Peyer's patch (tissue), 4 donors: ENCODE data around the gene ADM5. TPM values are rescaled to one million over a fixed set of nuclear protein-coding genes. Genes with fewer than 3 reads are reported as not detected.

Source experiments
- DNase-seq, 3 donors: peaks; one replicate each; pipeline ENCODE4 v3.0.0-alpha.2; 2017 to 2019
- H3K27ac ChIP-seq, 4 donors: fragments of 200-600 bp; sonication (generic); one replicate each; pipeline ENCODE4 v1.5.1; 2016 to 2019
- H3K27me3 ChIP-seq, 2 donors: fragments of 200-600 bp; sonication (generic); one replicate each; pipeline ENCODE4 v1.5.1; 2019
- H3K36me3 ChIP-seq, 3 donors: fragments of 200-600 bp; sonication (generic); one replicate each; pipeline ENCODE4 v1.5.1; 2016 to 2019
- H3K4me1 ChIP-seq, 4 donors: fragments of 200-600 bp; sonication (generic); one replicate each; pipeline ENCODE4 v1.5.1; 2016 to 2019
- H3K4me3 ChIP-seq, 4 donors: fragments of 200-600 bp; sonication (generic); 1 replicate in 3 of 4; 2 replicates in 1 of 4; pipeline ENCODE4 v1.5.1; 2016 to 2019; ENCODE audit warnings: mild to moderate bottlenecking in 1 of 4
- H3K9me3 ChIP-seq, 4 donors: fragments of 200-600 bp; sonication (generic); one replicate each; pipeline ENCODE4 v1.5.1; 2016 to 2019; ENCODE audit warnings: mild to moderate bottlenecking in 1 of 4
- POLR2A ChIP-seq, 2 donors: fragments of 450-650 bp; IDR thresholded peaks; one replicate each; pipeline ENCODE4 v1.5.1; 2017; ENCODE audit warnings: antibody characterized with exemption in 2 of 2, mild to moderate bottlenecking in 2 of 2, moderate library complexity in 2 of 2
- total RNA-seq, 4 donors: library from RNA; depleted of rRNA; stranded (reverse); fragments of >200 nt; gene quantifications; one replicate each; pipeline ENCODE4 v1.1.0, GENCODE V29; 2016
- TF ChIP-seq, protein P1 (sequence below), 6 experiments: fragments of 450-650 bp in 4 of 6; fragments of 200-600 bp in 2 of 6; sonication (generic) in 1 of 6; IDR thresholded peaks; one replicate each; pipeline ENCODE4 v1.5.1; 2017 to 2019; ENCODE audit warnings: antibody characterized with exemption in 6 of 6, mild to moderate bottlenecking in 3 of 6, moderate library complexity in 1 of 6

ADM5 gene
- total RNA-seq, 4 donors from 2014 or later, result 4.4 to 9.1 TPM; not detected in 2

DNA sequence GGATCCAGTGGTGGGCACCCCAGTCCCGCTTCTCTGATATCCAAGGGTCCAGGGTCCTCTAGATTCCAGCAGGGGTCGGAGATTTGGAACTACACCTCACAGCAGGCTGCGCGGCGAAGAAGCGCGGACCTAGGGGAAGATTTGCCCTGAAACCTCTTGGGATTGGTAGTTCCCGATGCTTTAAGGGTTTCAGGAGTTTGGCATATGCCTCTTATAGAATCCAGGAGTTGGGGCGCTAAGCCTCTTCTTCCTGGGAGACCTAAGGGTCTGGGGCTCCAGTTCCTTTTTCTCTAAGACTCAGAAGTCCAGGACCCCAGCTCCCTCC, 23.3 kb upstream of the ADM5 start:
- Histone ChIP-seq H3K9me3 (no peaks in the 10 kb centered on the region), H3K27me3 (no peaks in the 10 kb centered on the region), H3K4me3 (peak overlapping the region; percentile 64 to 98 (median 84)), H3K27ac (peak overlapping the region; percentile 80 to 97 (median 92)), H3K4me1 (peaks cover 0 to 23% (median 16%) of the 10 kb centered on the region in 4 donors), H3K36me3 (peaks cover 0 to 21% (median 0%) of the 10 kb centered on the region in 3 donors)
- TF ChIP-seq, protein P1, sequence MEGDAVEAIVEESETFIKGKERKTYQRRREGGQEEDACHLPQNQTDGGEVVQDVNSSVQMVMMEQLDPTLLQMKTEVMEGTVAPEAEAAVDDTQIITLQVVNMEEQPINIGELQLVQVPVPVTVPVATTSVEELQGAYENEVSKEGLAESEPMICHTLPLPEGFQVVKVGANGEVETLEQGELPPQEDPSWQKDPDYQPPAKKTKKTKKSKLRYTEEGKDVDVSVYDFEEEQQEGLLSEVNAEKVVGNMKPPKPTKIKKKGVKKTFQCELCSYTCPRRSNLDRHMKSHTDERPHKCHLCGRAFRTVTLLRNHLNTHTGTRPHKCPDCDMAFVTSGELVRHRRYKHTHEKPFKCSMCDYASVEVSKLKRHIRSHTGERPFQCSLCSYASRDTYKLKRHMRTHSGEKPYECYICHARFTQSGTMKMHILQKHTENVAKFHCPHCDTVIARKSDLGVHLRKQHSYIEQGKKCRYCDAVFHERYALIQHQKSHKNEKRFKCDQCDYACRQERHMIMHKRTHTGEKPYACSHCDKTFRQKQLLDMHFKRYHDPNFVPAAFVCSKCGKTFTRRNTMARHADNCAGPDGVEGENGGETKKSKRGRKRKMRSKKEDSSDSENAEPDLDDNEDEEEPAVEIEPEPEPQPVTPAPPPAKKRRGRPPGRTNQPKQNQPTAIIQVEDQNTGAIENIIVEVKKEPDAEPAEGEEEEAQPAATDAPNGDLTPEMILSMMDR (IDR thresholded peaks at IDR 0.05), result no peak
- no peak for TF ChIP-seq POLR2A (IDR thresholded peaks at IDR 0.05)
- no peak for DNase-seq

DNA sequence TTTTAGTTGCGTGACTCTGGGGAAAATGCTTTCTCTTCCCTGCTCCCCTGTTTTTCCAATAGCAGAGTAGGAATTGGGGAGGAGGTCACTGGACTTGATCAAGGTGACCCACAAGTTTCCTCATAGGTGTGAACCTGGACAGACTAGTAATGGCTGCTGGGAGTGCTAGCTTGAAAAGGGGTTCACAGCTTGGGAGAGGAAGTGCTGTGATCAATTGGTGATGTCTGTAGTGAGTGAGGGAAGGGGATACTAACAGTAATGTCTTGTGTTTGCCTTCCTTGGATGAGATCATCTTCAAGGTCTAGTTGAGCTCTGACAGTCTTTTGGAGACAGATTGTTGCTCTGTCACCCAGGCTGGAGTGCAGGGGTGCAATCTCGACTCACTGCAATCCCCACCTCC, 21.9 kb upstream of the ADM5 start:
- TF ChIP-seq, protein P1 (IDR thresholded peaks at IDR 0.05), result no peak
- no peak for TF ChIP-seq POLR2A (IDR thresholded peaks at IDR 0.05)
- Histone ChIP-seq H3K4me1 (peaks cover 0 to 30% (median 20%) of the 10 kb centered on the region in 4 donors), H3K27ac (no peak overlapping the region), H3K9me3 (no peaks in the 10 kb centered on the region), H3K4me3 (no peak overlapping the region), H3K36me3 (peaks cover 0 to 7% (median 0%) of the 10 kb centered on the region in 3 donors), H3K27me3 (no peaks in the 10 kb centered on the region)
- no peak for DNase-seq

DNA sequence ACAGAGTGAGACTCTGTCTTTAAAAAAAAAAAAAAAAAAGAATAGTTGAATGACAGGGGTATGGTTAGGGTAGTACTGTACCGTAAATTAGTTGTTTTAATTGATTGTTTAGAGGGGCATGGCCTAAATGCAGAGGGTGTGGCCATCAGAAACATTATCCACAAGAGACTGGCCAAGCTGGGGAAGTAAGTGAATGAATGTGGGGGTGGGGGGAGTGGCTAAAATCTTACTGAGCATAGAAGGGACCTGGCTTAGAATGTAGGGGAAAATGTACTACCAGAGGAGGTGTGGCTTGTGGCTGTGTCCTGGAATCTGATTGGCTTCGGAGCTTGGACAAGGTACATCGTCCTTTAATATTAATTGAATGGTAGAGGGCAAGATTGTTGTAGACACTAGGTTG, 19.9 kb upstream of the ADM5 start:
- no peak for DNase-seq
- no peak for TF ChIP-seq POLR2A (IDR thresholded peaks at IDR 0.05)
- TF ChIP-seq, protein P1 (IDR thresholded peaks at IDR 0.05), result no peak
- Histone ChIP-seq H3K27ac (no peak overlapping the region), H3K27me3 (no peaks in the 10 kb centered on the region), H3K36me3 (no peaks in the 10 kb centered on the region), H3K4me1 (peaks cover 0 to 17% (median 12%) of the 10 kb centered on the region in 4 donors), H3K4me3 (no peak overlapping the region), H3K9me3 (no peaks in the 10 kb centered on the region)

DNA sequence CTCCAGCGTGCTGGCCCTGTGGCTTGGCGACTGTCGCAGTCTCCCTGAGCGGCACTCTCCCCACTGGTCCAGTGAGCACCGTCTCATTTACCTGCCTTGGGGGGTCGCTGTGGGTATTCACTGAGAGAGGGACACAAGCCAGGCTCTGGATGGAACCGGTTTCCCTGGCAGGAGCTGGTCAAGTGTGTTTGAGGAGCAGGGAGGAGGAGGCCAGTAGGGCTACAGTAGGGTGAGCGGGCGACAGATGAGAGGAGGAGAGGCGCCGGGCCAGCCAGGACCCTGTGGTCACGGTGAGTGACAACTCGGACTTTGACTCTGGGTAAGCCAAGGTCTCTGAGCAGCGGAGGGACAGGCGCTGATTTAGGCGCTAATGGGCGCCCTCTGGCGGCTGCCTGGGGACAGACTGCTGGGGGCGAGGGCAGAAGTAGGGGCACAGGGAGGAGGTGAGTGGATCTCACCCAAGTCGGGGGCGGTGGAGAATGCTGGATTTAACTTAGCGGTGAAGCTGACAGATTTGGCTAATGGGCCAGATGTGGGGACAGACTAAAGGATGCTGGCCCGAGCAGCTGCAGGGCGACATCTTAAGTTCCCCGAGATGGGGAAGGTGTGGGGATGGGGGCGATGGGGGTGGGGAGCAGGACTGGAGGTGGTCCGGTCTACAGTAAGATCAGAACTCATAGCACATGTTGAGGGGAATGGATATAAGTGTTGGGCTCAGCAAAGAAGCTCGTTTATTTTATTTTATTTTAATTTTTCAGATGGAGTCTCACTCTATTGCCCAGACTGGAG, 17.1 kb upstream of the ADM5 start:
- peak; percentile 28 to 46 for TF ChIP-seq POLR2A (IDR thresholded peaks at IDR 0.05)
- TF ChIP-seq, protein P1 (IDR thresholded peaks at IDR 0.05), result peak; percentile 76 to 92 (median 88)
- peak overlapping the region in 2 of 4 donors; percentile 26 to 43 for H3K4me3 ChIP-seq

DNA sequence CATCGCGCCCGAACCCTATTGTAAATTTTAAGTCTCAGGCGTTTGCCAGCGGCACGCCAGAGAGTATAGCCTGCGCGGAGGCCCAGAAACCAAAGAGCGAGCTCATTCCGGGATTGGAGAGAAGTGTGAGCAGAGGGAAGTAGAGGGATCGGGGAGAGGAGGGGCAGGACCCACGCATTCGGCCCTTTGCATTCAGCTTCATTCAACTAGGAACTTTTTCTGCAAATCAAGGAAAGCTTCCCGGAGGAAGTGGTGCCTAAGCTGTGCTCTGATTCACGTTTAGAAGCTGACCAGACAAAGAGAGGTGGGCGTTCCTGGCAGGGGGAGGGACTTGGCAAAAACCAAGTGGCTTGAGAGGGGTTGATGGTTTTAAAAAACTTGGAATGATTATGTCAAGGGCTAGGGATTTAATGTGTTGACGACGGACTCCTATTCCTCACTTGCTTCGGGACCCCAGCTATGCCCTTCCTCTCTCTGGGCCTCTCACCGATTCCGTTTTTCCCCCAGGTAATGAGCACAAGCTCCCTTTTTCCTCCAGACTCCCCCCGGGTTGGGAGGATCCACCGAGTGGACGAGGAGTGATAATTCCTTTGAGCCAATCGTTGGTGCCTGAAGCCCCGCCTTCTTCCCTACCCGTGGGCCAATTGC, 13.1 kb upstream of the ADM5 start:
- Histone ChIP-seq H3K27me3 (no peaks in the 10 kb centered on the region), H3K27ac (peak overlapping the region; percentile 85 to 94 (median 86)), H3K36me3 (peaks cover 0 to 5% (median 0%) of the 10 kb centered on the region in 3 donors), H3K4me3 (peak overlapping the region; percentile 38 to 80 (median 56)), H3K9me3 (no peaks in the 10 kb centered on the region), H3K4me1 (peaks cover 0 to 46% (median 21%) of the 10 kb centered on the region in 4 donors)
- DNase-seq, result peak; percentile 81 to 93 (median 89)
- TF ChIP-seq, protein P1 (IDR thresholded peaks at IDR 0.05), result no peak
- peak in 1 of 2 donors; percentile 66 for TF ChIP-seq POLR2A (IDR thresholded peaks at IDR 0.05)

More for the DNA sequence above, 17.1 kb upstream of the ADM5 start:
- Histone ChIP-seq H3K4me1 (peaks cover 0 to 12% (median 4%) of the 10 kb centered on the region in 4 donors), H3K27ac (peak overlapping the region; percentile 24 to 73 (median 44)), H3K27me3 (no peaks in the 10 kb centered on the region), H3K36me3 (no peaks in the 10 kb centered on the region), H3K9me3 (no peaks in the 10 kb centered on the region)
- DNase-seq, result peak; percentile 68 to 90 (median 87)
